NT2/D1 (cell line): ENCODE measurements around the gene PTPRN2.
"Not testable (repeated sequence)": the region's sequence is repeated elsewhere in the genome, so short reads cannot be mapped to it uniquely, and the experiment has no call there.

Experiments used
- DNase-seq: peaks from one replicate; pipeline ENCODE4 v3.0.0-alpha.2; 2011; ENCODE audit warnings: low read depth, low spot score
- H3K27me3 ChIP-seq: 2 replicates; pipeline ENCODE4 v1.6.0; 2011; ENCODE audit warnings: mild to moderate bottlenecking; ENCODE audit not compliant: insufficient read length, insufficient read depth
- H3K36me3 ChIP-seq: 2 replicates; pipeline ENCODE4 v1.6.1; 2011; ENCODE audit warnings: mild to moderate bottlenecking, low read length, mixed read lengths; ENCODE audit not compliant: insufficient read depth, insufficient read length
- H3K4me1 ChIP-seq: 2 replicates; pipeline ENCODE4 v1.5.1; 2011; ENCODE audit not compliant: insufficient read depth, insufficient read length
- H3K4me3 ChIP-seq: 2 replicates; pipeline ENCODE4 v1.5.1; 2011; ENCODE audit warnings: low read depth; ENCODE audit not compliant: insufficient read length
- H3K9ac ChIP-seq: 2 replicates; pipeline ENCODE4 v1.6.0; 2011; ENCODE audit warnings: low read depth; ENCODE audit not compliant: insufficient read length
- H3K9me3 ChIP-seq: 2 replicates; pipeline ENCODE4 v1.5.1; 2011; ENCODE audit warnings: mild to moderate bottlenecking, low read length; ENCODE audit not compliant: insufficient read depth
- SUZ12 ChIP-seq: IDR thresholded peaks from 2 replicates; pipeline ENCODE4 v1.6.1; 2011; ENCODE audit not compliant: insufficient read length, insufficient read depth; ENCODE audit errors: extremely low read depth
- YY1 ChIP-seq: IDR thresholded peaks from 2 replicates; pipeline ENCODE4 v1.6.1; 2011; ENCODE audit not compliant: insufficient read length, insufficient read depth
- ZNF274 ChIP-seq: IDR thresholded peaks from 2 replicates; pipeline ENCODE4 v1.6.1; 2011; ENCODE audit warnings: mild to moderate bottlenecking, low read depth, low read length

The PTPRN2 gene

DNA sequence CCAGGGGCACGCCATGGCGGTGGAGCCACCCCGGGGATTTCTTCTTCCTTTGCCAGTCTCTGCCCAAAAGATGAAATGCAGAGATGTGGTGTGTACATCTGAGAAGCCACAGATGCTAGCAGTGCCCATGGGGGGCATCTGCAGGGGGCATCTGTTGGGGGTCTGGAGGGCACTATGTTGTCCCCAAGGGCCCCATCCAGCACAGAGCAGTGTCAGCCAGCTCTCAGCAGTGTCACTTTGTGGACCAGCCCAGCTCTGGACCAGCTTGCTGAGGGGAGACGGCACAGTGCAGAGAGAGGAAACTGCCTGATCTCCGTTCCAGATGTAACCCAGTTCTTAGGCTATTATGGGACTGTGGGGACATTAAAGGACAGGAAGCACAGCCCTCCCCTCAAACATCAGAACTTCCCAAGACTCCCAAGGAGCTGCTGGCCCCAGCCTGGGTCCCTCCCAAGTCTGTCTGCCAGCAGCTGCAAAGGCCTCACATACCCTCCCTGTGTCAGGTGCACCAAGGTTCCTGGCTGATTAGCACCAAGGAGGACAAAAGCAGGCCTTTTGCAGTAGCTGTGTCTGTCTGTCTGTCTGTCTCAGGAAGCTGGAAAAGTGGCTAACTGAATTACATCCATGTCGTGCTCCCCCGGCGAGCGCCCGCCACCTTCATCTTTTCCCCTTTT lies 536.5 kb downstream of the PTPRN2 start:
- Histone ChIP-seq H3K9ac (no peak overlapping the region), H3K27me3 (no peaks in the 10 kb centered on the region), H3K9me3 (no peaks in the 10 kb centered on the region), H3K36me3 (no peaks in the 10 kb centered on the region), H3K4me3 (no peak overlapping the region), H3K4me1 (peaks cover 3% of the 10 kb centered on the region)
- DNase-seq, result no peak
- no peak for TF ChIP-seq ZNF274
- TF ChIP-seq SUZ12, result no peak
- TF ChIP-seq YY1, result no peak

DNA sequence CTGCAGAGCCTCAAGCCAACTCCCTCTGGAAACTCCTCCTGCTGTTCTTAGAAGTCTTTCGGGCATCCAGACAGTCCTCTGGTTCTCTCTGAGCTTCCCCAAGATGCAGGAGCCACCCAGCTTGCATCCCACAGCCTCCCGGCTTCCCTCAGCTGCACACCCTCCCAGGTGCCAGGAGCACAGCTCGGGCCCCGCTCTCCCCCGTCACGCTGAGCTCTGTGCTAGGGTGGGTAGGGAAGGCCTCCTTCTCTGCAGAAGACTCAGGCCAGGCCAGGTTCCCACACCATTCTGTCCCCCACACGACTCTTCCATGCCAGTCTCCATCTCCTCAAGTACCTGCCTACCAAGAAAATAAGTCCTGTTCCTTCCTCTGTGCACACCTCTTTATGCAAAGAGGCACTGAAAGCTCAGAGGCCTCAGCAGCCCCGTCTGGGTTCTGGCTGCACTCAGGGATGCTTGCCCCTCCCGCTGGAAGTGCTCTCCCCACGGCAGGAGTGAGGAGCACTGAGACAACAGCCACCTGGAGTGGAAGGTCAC lies 537.1 kb downstream of the PTPRN2 start:
- no peak for DNase-seq
- peaks cover 3% of the 10 kb centered on the region for H3K4me1 ChIP-seq
- H3K27me3 ChIP-seq, result no peaks in the 10 kb centered on the region
- no peaks in the 10 kb centered on the region for H3K36me3 ChIP-seq
- H3K9me3 ChIP-seq, result no peaks in the 10 kb centered on the region
- no peak for TF ChIP-seq ZNF274
- no peak for TF ChIP-seq SUZ12
- no peak for TF ChIP-seq YY1
- no peak overlapping the region for H3K9ac ChIP-seq
- no peak overlapping the region for H3K4me3 ChIP-seq

DNA sequence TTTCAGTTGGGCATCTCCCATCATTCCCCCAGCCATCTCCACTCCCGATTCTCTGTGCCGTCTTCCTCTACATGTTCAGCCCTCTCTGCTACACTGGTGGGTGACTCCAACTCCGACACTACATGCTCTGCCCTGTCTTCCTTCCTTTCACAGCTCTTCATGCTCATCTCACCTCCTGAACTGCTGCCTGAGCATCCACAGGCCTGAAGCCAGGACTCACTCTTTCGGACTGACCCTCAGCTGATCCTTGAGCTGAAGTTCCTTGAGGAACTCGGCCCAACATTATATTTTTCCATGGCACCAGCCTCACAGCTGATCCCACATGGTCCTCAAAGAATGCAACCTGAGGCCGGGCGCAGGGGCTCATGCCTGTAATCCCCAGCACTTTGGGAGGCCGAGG lies 538.4 kb downstream of the PTPRN2 start:
- H3K9ac ChIP-seq, result no peak overlapping the region
- no peaks in the 10 kb centered on the region for H3K9me3 ChIP-seq
- TF ChIP-seq YY1, result no peak
- TF ChIP-seq SUZ12, result no peak
- TF ChIP-seq ZNF274, result no peak
- no peaks in the 10 kb centered on the region for H3K27me3 ChIP-seq
- peaks cover 3% of the 10 kb centered on the region for H3K4me1 ChIP-seq
- DNase-seq, result no peak
- H3K4me3 ChIP-seq, result no peak overlapping the region
- no peaks in the 10 kb centered on the region for H3K36me3 ChIP-seq

DNA sequence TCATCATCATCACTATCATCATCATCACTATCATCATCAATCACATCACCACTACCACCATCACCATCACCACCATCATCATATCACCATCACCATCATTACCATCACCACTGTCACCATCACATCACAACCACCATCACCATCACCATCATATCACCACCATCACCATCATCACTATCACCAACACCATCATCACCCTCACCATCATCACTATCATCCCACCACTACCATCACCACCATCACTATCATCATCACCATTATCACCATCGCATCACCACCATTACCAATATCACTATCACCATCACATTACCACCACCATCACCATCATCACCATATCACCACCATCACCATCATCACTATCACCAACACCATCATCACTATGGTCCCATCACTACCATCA lies 539.1 kb downstream of the PTPRN2 start:
- Histone ChIP-seq H3K9ac (no peak overlapping the region), H3K36me3 (no peaks in the 10 kb centered on the region), H3K4me3 (no peak overlapping the region), H3K27me3 (no peaks in the 10 kb centered on the region), H3K4me1 (peaks cover 3% of the 10 kb centered on the region), H3K9me3 (no peaks in the 10 kb centered on the region)
- DNase-seq, result no peak
- TF ChIP-seq ZNF274 (no peak), YY1 (no peak), SUZ12 (no peak)

DNA sequence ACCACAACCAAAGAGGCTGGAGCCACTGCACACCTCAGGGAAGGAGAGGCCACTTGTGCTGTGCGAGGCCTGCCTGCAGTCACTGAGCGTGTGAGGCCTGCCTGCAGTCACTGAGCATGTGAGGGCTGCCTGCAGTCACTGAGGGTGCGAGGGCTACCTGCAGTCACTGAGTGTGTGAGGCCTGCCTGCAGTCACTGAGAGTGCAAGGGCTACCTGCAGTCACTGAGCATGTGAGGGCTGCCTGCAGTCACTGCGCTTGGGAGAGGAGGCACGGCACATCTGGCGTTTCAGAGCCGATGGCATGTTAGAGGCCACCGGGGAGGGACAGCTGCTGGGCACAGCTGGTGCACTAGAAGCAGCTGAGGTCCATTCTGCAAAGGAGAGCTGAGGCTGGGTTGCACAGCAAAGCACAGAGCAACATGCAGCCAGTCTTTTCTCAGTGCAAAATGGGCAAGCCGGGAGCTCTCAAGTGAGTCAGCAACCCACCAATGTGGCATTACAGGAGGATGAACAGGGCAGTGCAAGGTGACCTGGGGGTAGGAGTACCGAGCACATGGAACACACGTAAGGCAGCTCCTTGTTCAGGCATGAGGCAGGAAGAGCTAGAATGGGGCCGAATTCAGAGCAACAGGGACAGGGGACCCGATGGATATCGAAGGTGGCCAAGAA lies 540.1 kb downstream of the PTPRN2 start:
- Histone ChIP-seq H3K4me3 (no peak overlapping the region), H3K9me3 (no peaks in the 10 kb centered on the region), H3K27me3 (no peaks in the 10 kb centered on the region), H3K4me1 (peaks cover 2% of the 10 kb centered on the region), H3K9ac (no peak overlapping the region), H3K36me3 (no peaks in the 10 kb centered on the region)
- no peak for DNase-seq
- TF ChIP-seq YY1 (no peak), SUZ12 (no peak), ZNF274 (no peak)

DNA sequence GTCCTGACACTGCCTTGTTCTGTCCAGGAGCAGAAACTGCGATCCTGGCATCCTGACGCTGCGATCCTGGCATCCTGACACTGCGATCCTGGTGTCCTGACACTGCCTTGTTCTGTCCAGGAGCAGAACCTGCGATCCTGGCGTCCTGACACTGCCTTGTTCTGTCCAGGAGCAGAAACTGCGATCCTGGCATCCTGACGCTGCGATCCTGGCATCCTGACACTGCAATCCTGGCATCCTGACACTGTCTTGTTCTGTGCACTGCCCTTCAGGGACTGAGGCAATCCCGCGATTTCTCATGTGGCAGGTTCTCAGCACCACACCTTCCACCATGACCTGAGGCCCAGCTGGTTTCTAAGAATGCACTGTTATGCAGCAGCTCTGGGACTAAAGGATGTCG lies 541.4 kb downstream of the PTPRN2 start:
- not testable (repeated sequence) for DNase-seq, H3K9me3 ChIP-seq

DNA sequence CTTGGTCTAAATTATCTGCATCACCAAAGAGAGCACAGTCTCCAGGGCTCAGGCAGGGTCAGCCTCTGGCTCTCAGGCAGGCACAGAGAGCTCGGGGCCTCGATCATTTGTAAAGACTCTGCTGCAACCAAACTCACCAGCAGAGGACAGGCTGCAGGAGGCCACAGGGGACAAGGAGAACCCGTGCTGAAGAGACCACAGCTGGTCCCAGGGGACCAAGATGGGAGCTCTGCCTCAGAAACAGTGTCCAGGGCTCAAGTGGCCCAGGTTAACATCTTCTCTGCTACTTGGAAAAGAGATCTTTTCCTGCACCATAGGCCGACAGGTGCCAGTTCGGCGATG lies 543.2 kb downstream of the PTPRN2 start:
- no peak for DNase-seq
- peaks cover 9% of the 10 kb centered on the region for H3K9me3 ChIP-seq
- no peak overlapping the region for H3K9ac ChIP-seq
- H3K27me3 ChIP-seq, result no peaks in the 10 kb centered on the region
- TF ChIP-seq SUZ12, result no peak
- no peaks in the 10 kb centered on the region for H3K36me3 ChIP-seq
- H3K4me1 ChIP-seq, result peaks cover 2% of the 10 kb centered on the region
- no peak overlapping the region for H3K4me3 ChIP-seq

More for the DNA sequence above, 541.4 kb downstream of the PTPRN2 start:
- H3K4me1 ChIP-seq, H3K36me3 ChIP-seq, H3K27me3 ChIP-seq, H3K4me3 ChIP-seq, H3K9ac ChIP-seq: not testable (repeated sequence)
